ENCODE measurements around the gene CNTN4.
"Not testable (repeated sequence)": the region's sequence is repeated elsewhere in the genome, so short reads cannot be mapped to it uniquely, and the experiment has no call there.

CNTN4 gene

DNA sequence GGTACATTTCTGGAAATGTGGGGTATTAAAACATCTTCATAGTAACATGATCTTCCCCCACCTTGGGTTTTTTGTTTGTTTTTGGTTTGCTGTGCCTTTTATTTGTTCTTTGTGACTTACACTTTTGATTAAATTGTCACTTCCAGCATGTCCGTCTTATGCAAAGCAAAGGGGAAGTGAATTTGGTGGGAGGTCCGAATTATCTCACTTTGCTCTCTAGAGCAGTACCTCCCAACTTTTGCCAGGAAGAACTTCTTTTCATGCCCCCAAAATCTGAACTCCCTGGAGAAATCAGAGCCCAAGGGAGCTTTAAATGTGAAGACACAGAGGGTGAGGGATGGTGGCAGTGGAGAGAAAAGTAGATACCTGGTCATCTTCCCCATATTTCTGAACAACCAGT lies 838.4 kb downstream of the CNTN4 start:
- in situ Hi-C loops (cut with HindIII; ENCODE audit: low sequenced_read_pairs) = no loop called here

DNA sequence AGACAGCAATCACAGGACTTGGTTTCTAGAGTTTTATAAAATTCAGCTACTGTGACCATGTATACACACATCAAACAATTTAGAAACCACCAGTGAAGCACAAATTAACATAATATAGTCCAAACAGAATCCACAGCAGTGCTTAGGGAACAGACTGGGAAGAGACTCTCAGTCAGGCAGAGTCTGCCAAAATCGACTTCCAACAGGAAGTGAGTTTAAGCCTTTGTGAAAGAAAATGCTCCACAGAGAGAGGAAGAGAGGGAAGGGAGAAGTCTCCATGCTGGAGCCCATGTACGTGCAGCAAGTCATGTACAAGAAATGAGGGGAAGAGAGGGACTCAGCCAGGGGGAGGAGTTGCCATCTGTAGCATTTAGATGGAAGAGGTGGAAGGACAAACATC lies 838.9 kb downstream of the CNTN4 start:
- in situ Hi-C loops (cut with HindIII; ENCODE audit: low sequenced_read_pairs) = no loop called here

DNA sequence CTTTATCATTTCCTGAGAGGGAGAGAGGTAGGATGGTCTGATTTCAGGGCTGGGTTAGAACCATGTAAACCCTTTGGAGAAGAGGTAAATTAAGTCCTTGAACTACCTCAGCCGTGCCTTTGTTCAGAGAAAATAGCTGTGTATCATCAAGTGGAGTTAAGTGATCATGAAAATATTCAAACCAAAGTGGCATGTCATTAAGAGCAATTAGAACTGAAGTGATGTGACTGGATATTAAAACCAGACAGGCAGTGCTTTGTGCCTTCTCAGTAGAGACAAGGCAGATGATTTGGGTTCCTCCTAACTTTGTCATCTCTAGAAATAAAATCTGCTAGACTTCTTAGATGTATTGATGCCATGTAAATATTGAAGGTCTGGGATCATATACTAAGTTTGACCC lies 840.0 kb downstream of the CNTN4 start:
- in situ Hi-C loops (cut with HindIII; ENCODE audit: low sequenced_read_pairs) = no loop called here

DNA sequence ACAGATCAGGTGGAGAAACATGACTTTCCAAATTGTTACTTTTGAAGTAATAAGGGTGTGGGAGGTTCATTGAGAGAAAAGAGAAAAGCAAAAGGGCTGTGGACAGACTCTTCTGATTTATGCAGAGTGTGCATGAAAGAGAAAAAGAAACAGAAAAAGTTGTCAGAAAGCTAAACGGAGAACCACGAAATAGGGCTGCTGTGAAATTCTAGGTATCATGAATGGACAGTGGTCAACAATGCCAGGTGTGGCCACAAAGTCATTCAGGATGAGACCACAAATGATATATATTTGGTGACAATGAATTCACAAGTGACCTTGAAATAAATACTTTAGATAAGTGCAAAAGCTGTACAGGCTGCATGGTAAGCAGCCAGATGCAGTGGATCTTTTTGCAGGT lies 841.4 kb downstream of the CNTN4 start:
- in situ Hi-C loops (cut with HindIII; ENCODE audit: low sequenced_read_pairs) = no loop called here

DNA sequence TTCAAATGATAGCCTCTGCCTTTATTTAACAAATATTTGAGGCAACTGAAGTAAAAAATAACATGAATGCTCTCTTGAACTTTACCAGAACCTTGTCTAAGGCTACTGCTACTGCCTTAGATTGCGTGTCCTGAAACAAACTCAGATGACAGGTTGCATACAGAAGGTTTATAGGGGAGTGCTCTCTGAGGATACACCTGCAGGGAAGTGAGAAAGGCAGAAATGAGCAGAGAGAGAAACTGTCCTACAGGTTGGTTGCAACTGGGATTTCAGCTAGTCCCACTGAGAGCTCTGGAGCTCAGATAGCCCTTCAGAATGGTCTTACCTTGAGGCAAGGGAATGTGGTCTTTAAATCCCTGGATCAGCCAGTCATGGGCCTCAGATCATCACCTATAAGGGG lies 846.0 kb downstream of the CNTN4 start:
- in situ Hi-C loops (cut with HindIII; ENCODE audit: low sequenced_read_pairs) = no loop called here

DNA sequence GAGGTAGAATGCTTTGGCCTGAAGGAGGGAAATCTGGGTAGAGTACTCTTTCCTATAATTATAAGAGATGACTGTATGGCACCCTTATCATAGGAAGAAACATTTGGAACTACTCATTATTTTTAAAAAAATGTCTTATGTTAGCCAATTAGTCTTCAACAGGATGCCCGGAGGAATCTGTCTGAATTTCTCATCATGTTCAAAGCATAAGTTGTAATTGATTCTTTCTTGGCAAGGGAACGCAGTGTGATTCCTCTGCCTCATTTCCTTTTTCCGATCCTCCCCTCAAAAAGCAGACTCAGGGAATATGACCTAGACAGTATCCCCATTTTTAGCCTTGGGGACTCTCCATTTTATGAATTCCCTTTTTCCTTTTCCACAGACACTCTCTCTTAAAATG lies 846.5 kb downstream of the CNTN4 start:
- in situ Hi-C loops (cut with HindIII; ENCODE audit: low sequenced_read_pairs) = no loop called here

DNA sequence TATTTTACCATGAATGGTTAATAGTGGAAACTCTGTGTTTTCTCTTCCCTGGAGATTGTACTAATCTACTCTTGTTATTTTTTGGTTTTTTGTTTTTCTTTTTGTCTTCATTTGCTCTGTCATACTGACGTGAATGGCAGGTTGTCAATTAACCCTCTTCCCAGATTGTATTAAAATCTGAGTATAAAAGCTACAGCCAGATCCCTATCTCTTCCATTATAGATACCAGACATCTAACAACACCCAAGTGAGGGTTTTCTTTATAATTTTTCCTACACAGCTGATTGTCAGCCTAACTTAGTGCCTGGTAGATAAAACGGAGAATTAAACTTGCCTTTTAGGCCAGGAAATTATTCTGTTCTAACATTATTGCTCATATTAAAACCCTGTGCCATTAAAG lies 848.9 kb downstream of the CNTN4 start:
- in situ Hi-C loops (cut with HindIII; ENCODE audit: low sequenced_read_pairs) = no loop called here

DNA sequence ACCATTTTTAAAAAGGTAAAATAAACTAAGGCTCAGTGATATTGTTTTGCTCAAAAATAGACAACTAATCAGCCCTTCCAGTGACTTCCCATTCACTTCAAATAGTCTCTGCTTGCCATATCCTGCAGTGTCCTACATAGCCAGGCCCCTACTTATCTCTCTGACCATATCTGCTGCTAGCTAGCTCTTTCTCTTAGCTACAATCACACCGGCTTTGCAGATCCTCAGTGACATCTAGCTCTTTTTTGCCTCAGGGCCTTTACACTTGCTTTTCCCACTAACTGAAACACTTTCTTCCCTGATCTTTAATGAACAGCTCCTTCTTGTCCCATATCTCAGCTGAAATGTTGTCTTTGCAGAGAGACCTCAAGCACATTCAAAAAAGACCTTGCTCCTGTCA lies 850.2 kb downstream of the CNTN4 start:
- in situ Hi-C loops (cut with HindIII; ENCODE audit: low sequenced_read_pairs) = no loop called here

DNA sequence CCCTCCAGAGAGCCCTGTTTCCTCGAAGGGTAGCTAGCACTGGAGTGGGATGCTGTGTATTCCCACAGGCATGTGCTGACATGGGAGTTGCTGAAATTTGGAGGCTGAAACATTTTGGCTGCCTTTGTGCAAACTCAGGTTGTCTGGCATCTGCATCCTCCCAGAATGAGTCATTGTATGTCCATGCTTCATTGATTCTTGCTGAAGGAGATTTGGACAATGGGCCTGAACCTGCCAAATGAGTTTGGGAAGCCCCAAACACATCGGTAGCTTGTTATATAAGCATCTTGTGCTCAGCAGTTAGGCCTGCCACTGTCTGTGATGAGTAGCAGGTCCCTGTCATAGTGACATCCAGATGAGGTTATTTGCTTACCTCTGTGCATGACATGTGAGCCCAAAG lies 851.5 kb downstream of the CNTN4 start:
- in situ Hi-C loops (cut with HindIII; ENCODE audit: low sequenced_read_pairs) = no loop called here

DNA sequence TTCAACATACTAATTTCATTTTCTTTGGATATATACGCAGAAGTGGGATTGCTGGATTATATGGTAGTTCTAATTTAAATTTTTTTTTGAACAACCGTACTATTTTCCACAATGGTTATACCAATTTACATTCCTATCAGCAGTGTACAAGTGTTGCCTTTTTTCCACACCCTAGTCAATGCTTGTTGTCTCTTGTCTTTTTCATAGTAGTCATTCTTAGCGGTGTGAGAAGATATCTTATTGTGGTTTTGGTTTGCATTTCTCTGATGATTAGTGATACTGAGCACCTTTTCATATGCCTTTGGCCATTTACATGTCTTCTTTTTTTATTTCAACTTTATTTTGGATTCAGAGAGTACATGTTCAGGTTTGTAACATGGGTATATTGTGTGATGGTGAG lies 858.4 kb downstream of the CNTN4 start:
- in situ Hi-C loops (cut with HindIII; ENCODE audit: low sequenced_read_pairs) = no loop called here

DNA sequence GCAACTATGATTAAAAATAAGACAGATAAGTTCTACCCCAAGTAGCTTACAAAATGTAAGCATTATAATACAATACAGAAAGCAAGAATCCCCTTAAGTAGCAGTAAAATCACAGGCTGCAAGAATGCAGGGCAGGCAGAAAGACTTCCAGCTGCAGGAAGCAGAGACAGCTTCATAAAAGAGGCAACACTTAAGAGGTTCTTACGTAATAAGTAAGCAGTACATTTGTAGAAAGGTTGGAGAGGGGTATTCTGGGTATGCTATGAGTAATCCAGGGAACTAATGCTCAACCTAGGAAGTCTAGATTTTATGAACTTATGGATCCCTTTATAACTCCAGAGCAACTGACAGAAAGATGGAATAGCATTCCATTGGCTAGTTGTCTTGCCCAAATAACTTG lies 859.9 kb downstream of the CNTN4 start:
- in situ Hi-C loops (cut with HindIII; ENCODE audit: low sequenced_read_pairs) = no loop called here

DNA sequence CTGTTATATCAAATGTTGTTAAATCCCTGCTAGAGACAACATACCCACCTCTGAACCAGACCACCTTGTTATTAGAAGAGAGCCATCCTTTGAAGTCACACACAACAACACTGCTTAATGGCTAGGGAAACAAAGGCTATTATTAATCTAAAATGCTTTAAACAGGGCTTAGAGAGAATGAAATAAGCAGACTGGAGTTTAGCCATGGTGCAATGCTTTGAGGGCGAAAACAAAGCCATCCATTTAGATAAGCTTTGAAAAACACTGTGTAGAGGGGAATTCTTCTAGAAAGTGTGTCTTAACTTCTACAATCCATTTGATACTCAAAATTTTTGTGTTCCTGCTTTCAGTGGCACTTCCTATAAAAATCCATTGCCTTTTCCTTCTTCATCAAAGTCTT lies 862.9 kb downstream of the CNTN4 start:
- in situ Hi-C loops (cut with HindIII; ENCODE audit: low sequenced_read_pairs) = no loop called here

DNA sequence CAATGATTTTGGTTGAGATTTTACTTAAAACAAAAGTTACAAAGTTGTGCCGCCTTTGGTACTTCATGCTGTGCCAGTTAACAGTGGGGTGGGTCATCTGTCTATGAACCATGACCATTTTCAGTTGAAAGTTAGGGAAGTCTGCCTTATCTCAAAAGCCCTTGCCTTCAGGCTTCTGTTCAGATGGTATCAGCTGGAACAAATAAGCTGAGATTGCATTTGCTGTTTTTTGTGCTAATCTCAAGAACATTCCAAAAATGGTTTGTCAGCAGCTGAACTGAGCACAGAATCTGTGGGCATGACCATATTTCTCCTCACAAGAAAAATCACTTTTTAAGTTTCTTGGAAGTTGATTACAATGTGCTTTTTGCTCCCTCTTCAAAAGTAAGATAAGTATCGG lies 869.2 kb downstream of the CNTN4 start:
- in situ Hi-C loops (cut with HindIII; ENCODE audit: low sequenced_read_pairs) = no loop called here

DNA sequence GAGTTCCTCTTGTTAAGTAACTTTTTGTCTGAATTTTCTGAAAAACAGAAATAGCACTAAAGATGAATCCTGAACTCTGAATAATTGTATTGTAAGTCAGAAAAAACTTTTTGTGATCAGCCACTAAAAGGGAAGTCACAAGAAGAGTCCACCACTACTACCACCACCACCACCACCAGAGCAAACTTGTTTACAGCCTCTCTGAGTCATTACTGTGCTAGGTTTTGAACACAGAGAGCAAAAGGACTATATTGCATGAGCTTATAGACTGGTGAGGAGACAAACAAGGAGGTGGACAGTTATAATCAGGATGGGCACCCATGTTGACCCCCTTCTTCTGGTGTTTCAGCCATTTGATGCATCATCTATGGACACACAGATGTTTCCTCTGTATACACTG lies 869.8 kb downstream of the CNTN4 start:
- in situ Hi-C loops (cut with HindIII; ENCODE audit: low sequenced_read_pairs) = no loop called here

DNA sequence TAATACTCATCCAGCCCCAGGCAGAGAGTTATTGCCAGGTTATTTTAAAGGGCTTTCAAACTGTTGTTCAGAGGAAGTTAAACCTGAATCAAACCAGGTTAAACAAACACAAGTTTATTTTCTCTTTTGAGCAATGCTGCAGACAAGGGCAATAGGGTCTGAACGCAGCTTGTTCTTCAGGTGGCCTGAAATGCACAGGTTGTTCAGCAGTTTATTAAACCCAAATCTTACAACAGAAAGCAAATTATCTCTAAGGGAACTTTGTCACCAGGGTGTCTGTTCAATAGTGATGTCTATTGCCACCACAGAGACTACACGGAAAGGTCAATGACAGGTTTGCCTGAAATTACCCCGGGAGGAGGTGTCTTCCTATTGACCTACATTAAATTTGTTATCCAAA lies 877.5 kb downstream of the CNTN4 start:
- in situ Hi-C loops (cut with HindIII; ENCODE audit: low sequenced_read_pairs) = no loop called here

DNA sequence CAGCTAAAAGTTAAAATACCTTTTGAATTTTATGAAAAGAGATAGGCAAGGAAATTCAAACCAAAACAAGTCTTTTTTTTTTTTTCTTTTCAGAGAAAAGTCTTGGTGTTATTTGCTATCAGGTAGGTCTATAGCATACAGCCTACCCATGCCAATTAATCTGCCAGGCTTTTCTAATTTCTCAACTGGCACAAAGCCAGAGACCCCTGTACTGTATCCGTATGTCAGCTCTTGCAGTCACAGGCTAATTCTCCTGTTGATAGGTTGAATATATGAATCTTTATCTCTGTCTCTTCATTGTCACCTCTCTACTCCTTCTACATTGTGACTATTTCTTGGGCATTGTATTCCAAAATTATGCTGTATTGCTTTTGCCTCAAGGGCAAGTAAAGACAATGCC lies 878.1 kb downstream of the CNTN4 start:
- in situ Hi-C loops (cut with HindIII; ENCODE audit: low sequenced_read_pairs) = no loop called here

DNA sequence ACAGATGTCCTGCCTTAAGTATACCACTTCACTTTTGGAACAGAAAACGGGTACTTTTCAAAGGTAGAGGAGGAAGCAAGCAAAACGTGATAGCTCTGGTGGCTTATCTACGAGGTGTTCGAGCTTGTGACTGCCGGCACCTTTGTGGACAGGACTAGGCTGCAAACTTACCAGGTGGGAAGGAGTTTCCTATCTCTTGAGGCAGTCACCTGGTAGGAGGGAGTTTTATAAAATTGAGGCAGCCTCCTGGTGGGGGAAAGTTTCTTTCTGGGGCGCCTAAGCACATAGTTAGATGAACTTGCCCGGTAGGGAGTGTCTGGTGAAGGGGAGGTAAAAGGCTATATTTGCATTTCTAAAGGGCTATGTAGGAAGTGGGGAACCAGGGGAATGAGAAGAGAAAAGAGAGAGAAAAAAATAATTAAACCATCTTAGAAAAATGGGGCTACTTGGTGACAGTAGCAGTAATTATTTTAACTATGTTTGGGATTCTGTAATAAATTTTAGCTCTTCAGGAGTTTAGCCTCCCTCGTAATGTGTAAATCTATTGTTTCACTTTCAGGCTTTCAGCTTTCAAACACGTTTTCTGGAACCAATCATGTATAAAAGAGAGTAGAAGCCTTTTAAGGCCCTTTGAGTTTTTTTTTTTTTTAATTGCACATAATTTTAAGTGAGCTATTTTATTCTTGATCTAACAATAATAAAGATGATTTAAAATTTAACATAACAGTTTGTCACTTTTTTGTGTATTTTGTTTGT lies 880.5 kb downstream of the CNTN4 start:
- in situ Hi-C loops (cut with HindIII; ENCODE audit: low sequenced_read_pairs) = no loop called here

DNA sequence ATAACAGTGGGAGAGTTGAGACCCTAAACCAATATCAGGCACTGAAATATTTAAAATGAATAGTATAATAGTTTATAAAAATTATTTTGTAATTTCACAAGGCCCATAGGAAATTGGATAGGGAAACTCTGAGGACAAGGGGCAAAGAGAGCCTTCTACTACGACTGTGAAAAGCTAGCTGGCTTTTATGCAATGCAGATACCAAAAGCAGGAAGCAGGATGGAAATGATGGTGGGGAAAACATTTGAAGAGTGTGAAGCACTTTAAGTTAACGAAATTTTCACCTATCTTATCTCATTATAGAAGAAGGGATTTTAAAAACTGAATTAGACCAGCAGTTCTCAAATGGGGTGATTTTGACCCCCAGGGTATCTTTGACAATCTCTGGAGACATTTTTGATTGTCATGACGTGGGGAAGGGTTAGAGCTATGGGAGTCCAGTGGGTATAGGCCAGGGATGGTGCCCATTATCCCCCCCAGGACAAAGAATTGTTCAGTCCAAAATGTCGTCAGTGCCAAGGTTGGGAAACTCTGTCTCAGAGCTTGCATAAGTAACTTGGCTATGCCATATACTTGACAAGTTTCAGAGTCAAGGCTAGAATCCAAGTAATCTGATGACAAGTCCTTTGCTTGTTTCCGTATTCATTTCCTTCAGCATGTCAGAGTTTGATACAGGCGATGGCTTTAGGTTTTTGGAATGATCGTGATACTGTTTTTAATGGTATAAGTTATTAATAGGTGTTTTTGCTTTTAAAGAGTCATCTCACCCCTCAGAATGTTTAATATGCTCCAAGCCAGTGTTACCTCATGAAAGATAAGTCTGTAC lies 885.6 kb downstream of the CNTN4 start:
- in situ Hi-C loops (cut with HindIII; ENCODE audit: low sequenced_read_pairs) = no loop called here

DNA sequence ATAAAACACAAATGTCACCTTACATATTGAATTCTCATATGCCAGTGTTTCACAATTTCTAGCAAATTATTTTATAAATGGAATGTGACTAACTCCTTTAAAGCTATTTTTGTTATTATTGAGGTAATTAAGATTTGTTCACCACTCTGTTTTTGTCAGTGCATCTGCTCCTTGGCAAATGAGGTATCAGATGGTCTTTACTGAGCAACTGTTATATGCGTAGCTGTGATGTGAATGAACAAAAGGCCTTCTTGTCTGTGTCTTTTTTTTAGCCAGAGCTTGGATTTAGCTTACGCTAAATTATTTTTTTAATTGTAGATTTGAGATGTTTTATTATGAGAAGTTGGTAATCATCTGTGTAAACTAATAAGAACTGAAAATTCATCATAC lies 886.2 kb downstream of the CNTN4 start:
- in situ Hi-C loops (cut with HindIII; ENCODE audit: low sequenced_read_pairs) = no loop called here

DNA sequence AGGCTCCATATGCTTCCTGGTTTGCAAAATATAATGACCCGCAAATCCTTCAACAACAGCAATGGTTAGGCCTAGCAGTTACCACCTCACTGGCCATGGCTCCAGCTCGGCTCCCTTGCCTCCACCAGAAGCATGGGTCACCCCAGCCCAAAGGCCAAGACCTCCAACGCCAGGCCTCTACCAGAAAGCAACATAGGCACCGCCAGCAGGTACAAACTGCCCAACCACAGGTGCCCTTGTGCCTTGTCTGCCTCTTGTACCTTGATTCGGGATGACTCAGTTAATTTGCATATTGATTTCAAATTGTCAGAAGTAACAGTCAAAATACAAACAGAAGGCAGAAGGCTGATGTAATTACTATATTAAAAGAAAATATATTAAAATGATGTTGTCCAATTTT lies 886.8 kb downstream of the CNTN4 start:
- in situ Hi-C loops (cut with HindIII; ENCODE audit: low sequenced_read_pairs) = no loop called here

DNA sequence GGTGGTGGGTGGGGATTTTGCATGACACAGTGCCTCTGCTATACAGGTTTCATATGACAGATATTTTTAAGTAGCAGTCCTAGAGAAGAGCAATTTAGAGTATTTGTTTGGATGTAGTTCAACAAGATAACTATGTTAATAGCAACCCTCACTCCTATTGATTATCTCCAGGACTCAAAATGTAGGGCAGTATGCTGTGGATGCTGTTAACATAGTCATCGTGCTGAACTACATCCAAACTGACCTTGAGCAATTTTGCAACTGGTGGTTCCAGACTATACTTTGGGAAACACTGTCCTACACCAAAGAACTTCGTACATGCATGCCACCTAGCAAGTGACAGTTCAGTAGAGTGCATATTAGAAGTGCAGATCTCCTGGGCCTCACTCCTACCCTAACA lies 893.9 kb downstream of the CNTN4 start:
- in situ Hi-C loops (cut with HindIII; ENCODE audit: low sequenced_read_pairs) = no loop called here

DNA sequence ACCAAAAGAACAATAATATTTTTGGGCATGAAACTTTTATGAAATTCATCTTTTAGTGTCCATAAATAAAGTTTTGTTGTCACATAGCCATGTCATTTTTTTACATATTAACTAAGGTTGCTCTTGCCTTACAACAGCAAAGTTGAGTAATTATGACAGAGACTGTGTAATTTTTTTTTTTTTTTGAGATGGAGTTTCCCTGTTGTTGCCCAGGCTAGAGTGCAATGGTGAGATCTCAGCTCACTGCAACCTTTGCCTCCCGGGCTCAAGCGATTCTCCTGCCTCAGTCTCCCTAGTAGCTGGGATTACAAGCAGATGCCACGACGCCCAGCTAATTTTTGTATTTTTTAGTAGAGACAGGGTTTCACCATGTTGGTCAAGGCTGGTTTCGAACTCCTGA lies 894.5 kb downstream of the CNTN4 start:
- in situ Hi-C loops (cut with HindIII; ENCODE audit: low sequenced_read_pairs) = not testable (repeated sequence)

DNA sequence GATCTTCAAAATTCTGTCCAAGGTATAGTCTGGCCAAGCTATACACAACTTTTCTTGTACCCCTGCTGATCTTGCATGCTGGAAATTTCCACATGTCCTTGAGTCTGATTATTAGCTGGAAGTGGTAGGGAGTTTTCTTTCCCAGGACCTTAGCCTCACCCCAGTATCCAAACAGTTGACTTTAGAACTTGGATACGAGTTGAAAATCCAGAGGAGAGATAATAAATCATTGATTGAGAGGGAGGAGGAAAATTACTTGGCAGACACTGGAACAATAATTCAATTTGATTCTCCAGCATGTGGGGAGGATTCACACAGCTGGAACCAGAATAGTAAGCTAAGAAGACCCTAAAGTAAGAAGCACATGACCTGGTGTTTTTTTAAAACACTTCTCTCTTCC lies 895.1 kb downstream of the CNTN4 start:
- in situ Hi-C loops (cut with HindIII; ENCODE audit: low sequenced_read_pairs) = no loop called here
